Measurements from ENCODE around the gene SLC39A5. TPM values are rescaled to one million over a fixed set of nuclear protein-coding genes. Genes with fewer than 3 reads are reported as not detected.
"Not testable (repeated sequence)": the region's sequence is repeated elsewhere in the genome, so short reads cannot be mapped to it uniquely, and the experiment has no call there.

Gene SLC39A5
- total RNA-seq, 1 donor from 2014 or later = 0.76 TPM

- Mint-ChIP-seq H3K9me3 (no peaks in the 10 kb centered on the region), H3K4me3 (no peak overlapping the region), H3K27me3 (ENCODE audit: low read depth) (no peaks in the 10 kb centered on the region), H3K27ac (peak overlapping the region; percentile 27), H3K36me3 (peaks cover 27% of the 10 kb centered on the region), H3K4me1 (peaks cover 7% of the 10 kb centered on the region)
- no peak for TF ChIP-seq CTCF (IDR thresholded peaks at IDR 0.05; ENCODE audit: unreplicated experiment)
- DNase-seq (ENCODE audit: low spot score in 2 of 2, unreplicated experiment in 2 of 2) = no peak
These were observed 41.2 kb downstream of the SLC39A5 start for GRCh38 chr12:56271031-56271430.

- peaks cover 30% of the 10 kb centered on the region for H3K36me3 Mint-ChIP-seq
- not testable (repeated sequence) for H3K4me3 Mint-ChIP-seq; H3K27me3 Mint-ChIP-seq (ENCODE audit: low read depth); DNase-seq (ENCODE audit: low spot score in 2 of 2, unreplicated experiment in 2 of 2); H3K27ac Mint-ChIP-seq; H3K9me3 Mint-ChIP-seq; H3K4me1 Mint-ChIP-seq
These were observed 42.6 kb downstream of the SLC39A5 start for GRCh38 chr12:56272468-56272867.

GRCh38 chr12:56274299-56274698 lies 44.4 kb downstream of the SLC39A5 start:
- H3K4me1 Mint-ChIP-seq = no peaks in the 10 kb centered on the region
- no peaks in the 10 kb centered on the region for H3K27me3 Mint-ChIP-seq (ENCODE audit: low read depth)
- no peak for DNase-seq (ENCODE audit: low spot score in 2 of 2, unreplicated experiment in 2 of 2)
- H3K4me3 Mint-ChIP-seq = no peak overlapping the region
- no peaks in the 10 kb centered on the region for H3K9me3 Mint-ChIP-seq
- H3K27ac Mint-ChIP-seq = no peak overlapping the region
- H3K36me3 Mint-ChIP-seq = peaks cover 32% of the 10 kb centered on the region
- TF ChIP-seq CTCF (IDR thresholded peaks at IDR 0.05; ENCODE audit: unreplicated experiment) = no peak

GRCh38 chr12:56278905-56279304 lies 49.1 kb downstream of the SLC39A5 start:
- H3K36me3 Mint-ChIP-seq = peaks cover 35% of the 10 kb centered on the region
- no peaks in the 10 kb centered on the region for H3K4me1 Mint-ChIP-seq
- no peak for TF ChIP-seq CTCF (IDR thresholded peaks at IDR 0.05; ENCODE audit: unreplicated experiment)
- no peak overlapping the region for H3K27ac Mint-ChIP-seq
- H3K4me3 Mint-ChIP-seq = no peak overlapping the region
- no peak for DNase-seq (ENCODE audit: low spot score in 2 of 2, unreplicated experiment in 2 of 2)
- no peaks in the 10 kb centered on the region for H3K27me3 Mint-ChIP-seq (ENCODE audit: low read depth)
- H3K9me3 Mint-ChIP-seq = no peaks in the 10 kb centered on the region

- Mint-ChIP-seq H3K27me3 (ENCODE audit: low read depth) (no peaks in the 10 kb centered on the region), H3K9me3 (no peaks in the 10 kb centered on the region), H3K4me1 (no peaks in the 10 kb centered on the region), H3K4me3 (no peak overlapping the region), H3K36me3 (peaks cover 31% of the 10 kb centered on the region), H3K27ac (no peak overlapping the region)
- DNase-seq (ENCODE audit: low spot score in 2 of 2, unreplicated experiment in 2 of 2) = no peak
- no peak for TF ChIP-seq CTCF (IDR thresholded peaks at IDR 0.05; ENCODE audit: unreplicated experiment)
These were observed 51.0 kb downstream of the SLC39A5 start for GRCh38 chr12:56280849-56281248.

GRCh38 chr12:56282030-56282429 lies 52.2 kb downstream of the SLC39A5 start:
- Mint-ChIP-seq H3K27ac (no peak overlapping the region), H3K9me3 (no peaks in the 10 kb centered on the region), H3K4me3 (no peak overlapping the region), H3K36me3 (peaks cover 29% of the 10 kb centered on the region), H3K4me1 (no peaks in the 10 kb centered on the region), H3K27me3 (ENCODE audit: low read depth) (no peaks in the 10 kb centered on the region)
- DNase-seq (ENCODE audit: low spot score in 2 of 2, unreplicated experiment in 2 of 2) = no peak
- no peak for TF ChIP-seq CTCF (IDR thresholded peaks at IDR 0.05; ENCODE audit: unreplicated experiment)
